HEK293 (cell line): Measurements from ENCODE around the gene HTR3B.
"Not testable (repeated sequence)": the region's sequence is repeated elsewhere in the genome, so short reads cannot be mapped to it uniquely, and the experiment has no call there.

Experiments
- CTCF ChIA-PET: fragments of 350-600 bp; formaldehyde crosslinking; extraction: SDS; loops from one replicate; lab custom pipeline; 2021; ENCODE audit warnings: antibody characterized with exemption; lab: Yijun Ruan, JAX
- POLR2A ChIA-PET: fragments of 300-600 bp; formaldehyde crosslinking; extraction: SDS; loops from one replicate; lab custom pipeline; 2020; ENCODE audit warnings: antibody characterized with exemption, inconsistent platforms; lab: Yijun Ruan, JAX
- H3K27ac ChIP-seq: fragments of 200-500 bp; sonication (Bioruptor generic); 2 replicates; pipeline ENCODE4 v1.5.1; 2014; ENCODE audit warnings: low read depth, low read length, control low read depth, inconsistent platforms; ENCODE audit errors: extremely low read depth
- H3K36me3 ChIP-seq, 2 experiments: fragments of 200-500 bp in 1 of 2; sonication (Bioruptor generic) in 1 of 2; 1 replicate in 1 of 2; 2 replicates in 1 of 2; pipeline ENCODE4 v1.5.1; 2014 to 2017; ENCODE audit warnings: inconsistent platforms in 2 of 2, low read length in 2 of 2; ENCODE audit not compliant: control insufficient read depth in 2 of 2, insufficient read depth in 1 of 2
- H3K4me1 ChIP-seq: fragments of 200-500 bp; sonication (Bioruptor generic); 2 replicates; pipeline ENCODE4 v1.5.1; 2014; ENCODE audit warnings: mild to moderate bottlenecking, low read length, inconsistent platforms; ENCODE audit not compliant: control insufficient read depth, insufficient read depth
- H3K4me3 ChIP-seq: 2 replicates; pipeline ENCODE4 v1.5.1; 2011; ENCODE audit warnings: low read depth, mild to moderate bottlenecking, control low read depth, low read length, moderate library complexity
- H3K9me3 ChIP-seq: fragments of 200-500 bp; sonication (Bioruptor generic); 2 replicates; pipeline ENCODE4 v1.5.1; 2014; ENCODE audit warnings: low read depth, low read length, inconsistent platforms; ENCODE audit not compliant: control insufficient read depth, insufficient read depth
- BCL6B ChIP-seq: fragments of 450-650 bp; formaldehyde crosslinking; IDR thresholded peaks from 2 replicates; pipeline ENCODE4 v1.5.1; 2017; ENCODE audit warnings: missing biosample characterization, missing genetic modification characterization
- KLF1 ChIP-seq: fragments of 450-650 bp; formaldehyde crosslinking; IDR thresholded peaks from 2 replicates; pipeline ENCODE4 v1.5.1; 2016; ENCODE audit warnings: missing biosample characterization, missing genetic modification characterization
- SETDB1 ChIP-seq: IDR thresholded peaks from one replicate; pipeline ENCODE4 v1.6.1; 2017; ENCODE audit warnings: mild to moderate bottlenecking, low read length, moderate library complexity, mixed read lengths; ENCODE audit not compliant: insufficient read length
- SP7 ChIP-seq: fragments of 450-650 bp; formaldehyde crosslinking; IDR thresholded peaks from 2 replicates; pipeline ENCODE4 v1.5.1; 2016; ENCODE audit warnings: missing biosample characterization, missing genetic modification characterization
- ZEB2 ChIP-seq: fragments of 450-650 bp; formaldehyde crosslinking; IDR thresholded peaks from 2 replicates; pipeline ENCODE4 v1.5.1; 2016; ENCODE audit warnings: missing biosample characterization, missing genetic modification characterization
- ZNF157 ChIP-seq: fragments of 450-650 bp; formaldehyde crosslinking; IDR thresholded peaks from 2 replicates; pipeline ENCODE4 v1.5.1; 2016; ENCODE audit warnings: missing biosample characterization, missing genetic modification characterization
- ZNF239 ChIP-seq: fragments of 450-650 bp; formaldehyde crosslinking; IDR thresholded peaks from 2 replicates; pipeline ENCODE4 v1.5.1; 2016; ENCODE audit warnings: missing biosample characterization, missing genetic modification characterization
- ZNF280D ChIP-seq: fragments of 450-650 bp; formaldehyde crosslinking; IDR thresholded peaks from 2 replicates; pipeline ENCODE4 v1.5.1; 2016; ENCODE audit warnings: missing biosample characterization, missing genetic modification characterization
- ZNF366 ChIP-seq: fragments of 450-650 bp; formaldehyde crosslinking; conservative IDR thresholded peaks from 2 replicates; pipeline ENCODE4 v1.5.1; 2016; ENCODE audit warnings: missing biosample characterization, missing genetic modification characterization
- ZNF394 ChIP-seq: fragments of 450-650 bp; formaldehyde crosslinking; IDR thresholded peaks from 2 replicates; pipeline ENCODE4 v1.5.1; 2016; ENCODE audit warnings: missing biosample characterization, missing genetic modification characterization, mild to moderate bottlenecking, moderate library complexity, borderline replicate concordance
- ZNF398 ChIP-seq: fragments of 450-650 bp; formaldehyde crosslinking; IDR thresholded peaks from 2 replicates; pipeline ENCODE4 v1.5.1; 2017; ENCODE audit warnings: missing biosample characterization, missing genetic modification characterization
- ZNF426 ChIP-seq: fragments of 450-650 bp; formaldehyde crosslinking; IDR thresholded peaks from 2 replicates; pipeline ENCODE4 v1.5.1; 2017; ENCODE audit warnings: missing biosample characterization, missing genetic modification characterization, mild to moderate bottlenecking, inconsistent platforms, moderate library complexity
- ZNF449 ChIP-seq: fragments of 450-650 bp; formaldehyde crosslinking; IDR thresholded peaks from 2 replicates; pipeline ENCODE4 v1.5.1; 2017; ENCODE audit warnings: missing biosample characterization, mild to moderate bottlenecking, missing genetic modification characterization, moderate library complexity
- ZNF670 ChIP-seq: fragments of 450-650 bp; formaldehyde crosslinking; IDR thresholded peaks from 2 replicates; pipeline ENCODE4 v1.5.1; 2016; ENCODE audit warnings: missing biosample characterization, missing genetic modification characterization, low read depth
- ZNF707 ChIP-seq: fragments of 450-650 bp; formaldehyde crosslinking; IDR thresholded peaks from 2 replicates; pipeline ENCODE4 v1.5.1; 2016; ENCODE audit warnings: missing biosample characterization, missing genetic modification characterization
- ZNF76 ChIP-seq: fragments of 450-650 bp; formaldehyde crosslinking; IDR thresholded peaks from 2 replicates; pipeline ENCODE4; 2016; ENCODE audit warnings: low read depth, missing biosample characterization, missing genetic modification characterization, borderline replicate concordance
- ZNF792 ChIP-seq: fragments of 450-650 bp; formaldehyde crosslinking; IDR thresholded peaks from 2 replicates; pipeline ENCODE4 v1.5.1; 2016; ENCODE audit warnings: missing biosample characterization, missing genetic modification characterization
- TF ChIP-seq, protein P1 (sequence below): fragments of 450-650 bp; formaldehyde crosslinking; IDR thresholded peaks from 2 replicates; pipeline ENCODE4 v1.5.1; 2017; ENCODE audit warnings: missing biosample characterization, missing genetic modification characterization
- TF ChIP-seq, protein P2 (sequence below): fragments of 450-650 bp; formaldehyde crosslinking; IDR thresholded peaks from 2 replicates; pipeline ENCODE4 v1.5.1; 2016; ENCODE audit warnings: missing biosample characterization, missing genetic modification characterization
- TF ChIP-seq, protein P3 (sequence below): fragments of 450-650 bp; IDR thresholded peaks from 2 replicates; pipeline ENCODE4 v1.5.1; 2018; ENCODE audit warnings: missing biosample characterization, mild to moderate bottlenecking, missing genetic modification characterization

Gene HTR3B

DNA sequence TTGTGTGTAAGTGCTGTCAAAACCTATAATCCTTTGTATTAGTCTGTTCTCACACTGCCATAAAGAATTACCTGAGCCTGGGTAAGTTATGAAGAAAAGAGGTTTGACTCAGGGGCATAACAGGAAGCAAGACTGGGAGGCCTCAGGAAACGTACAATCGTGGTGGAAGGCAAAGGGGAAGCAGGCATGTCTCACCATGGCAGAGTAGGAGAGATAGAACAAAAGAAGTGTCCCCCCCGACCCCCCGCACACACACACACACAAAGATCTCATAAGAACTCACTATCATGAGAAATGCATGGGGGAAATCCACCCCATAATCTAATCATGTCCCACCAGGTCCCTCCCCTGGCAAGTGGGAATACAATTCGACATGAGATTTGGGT lies 26.9 kb upstream of the HTR3B start:
- CTCF ChIA-PET = interaction anchor here (0.7 kb wide), 1 partner anchor 13 kb away, joined by 3 read pairs; no protein-coding TSS in a partner anchor
- H3K4me1 ChIP-seq = no peaks in the 10 kb centered on the region
- TF ChIP-seq ZNF394 (tag by site-specific recombination) = no peak
- TF ChIP-seq BCL6B (tag by site-specific recombination) = no peak
- TF ChIP-seq ZNF707 (tag by site-specific recombination) = no peak
- TF ChIP-seq, protein P1, sequence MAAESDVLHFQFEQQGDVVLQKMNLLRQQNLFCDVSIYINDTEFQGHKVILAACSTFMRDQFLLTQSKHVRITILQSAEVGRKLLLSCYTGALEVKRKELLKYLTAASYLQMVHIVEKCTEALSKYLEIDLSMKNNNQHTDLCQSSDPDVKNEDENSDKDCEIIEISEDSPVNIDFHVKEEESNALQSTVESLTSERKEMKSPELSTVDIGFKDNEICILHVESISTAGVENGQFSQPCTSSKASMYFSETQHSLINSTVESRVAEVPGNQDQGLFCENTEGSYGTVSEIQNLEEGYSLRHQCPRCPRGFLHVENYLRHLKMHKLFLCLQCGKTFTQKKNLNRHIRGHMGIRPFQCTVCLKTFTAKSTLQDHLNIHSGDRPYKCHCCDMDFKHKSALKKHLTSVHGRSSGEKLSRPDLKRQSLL = no peak
- no peak for TF ChIP-seq SETDB1
- TF ChIP-seq, protein P2, sequence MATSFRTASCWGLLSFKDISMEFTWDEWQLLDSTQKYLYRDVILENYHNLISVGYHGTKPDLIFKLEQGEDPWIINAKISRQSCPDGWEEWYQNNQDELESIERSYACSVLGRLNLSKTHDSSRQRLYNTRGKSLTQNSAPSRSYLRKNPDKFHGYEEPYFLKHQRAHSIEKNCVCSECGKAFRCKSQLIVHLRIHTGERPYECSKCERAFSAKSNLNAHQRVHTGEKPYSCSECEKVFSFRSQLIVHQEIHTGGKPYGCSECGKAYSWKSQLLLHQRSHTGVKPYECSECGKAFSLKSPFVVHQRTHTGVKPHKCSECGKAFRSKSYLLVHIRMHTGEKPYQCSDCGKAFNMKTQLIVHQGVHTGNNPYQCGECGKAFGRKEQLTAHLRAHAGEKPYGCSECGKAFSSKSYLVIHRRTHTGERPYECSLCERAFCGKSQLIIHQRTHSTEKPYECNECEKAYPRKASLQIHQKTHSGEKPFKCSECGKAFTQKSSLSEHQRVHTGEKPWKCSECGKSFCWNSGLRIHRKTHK (tag by site-specific recombination) = no peak
- TF ChIP-seq ZNF239 = no peak
- TF ChIP-seq ZNF426 (tag by site-specific recombination) = no peak
- no peak for TF ChIP-seq KLF1 (tag by site-specific recombination)
- TF ChIP-seq ZNF398 (tag by site-specific recombination) = no peak
- TF ChIP-seq SP7 (tag by site-specific recombination) = no peak
- no peak for TF ChIP-seq ZNF157 (tag by site-specific recombination)
- no peak for TF ChIP-seq ZNF280D (tag by site-specific recombination)
- TF ChIP-seq, protein P3, sequence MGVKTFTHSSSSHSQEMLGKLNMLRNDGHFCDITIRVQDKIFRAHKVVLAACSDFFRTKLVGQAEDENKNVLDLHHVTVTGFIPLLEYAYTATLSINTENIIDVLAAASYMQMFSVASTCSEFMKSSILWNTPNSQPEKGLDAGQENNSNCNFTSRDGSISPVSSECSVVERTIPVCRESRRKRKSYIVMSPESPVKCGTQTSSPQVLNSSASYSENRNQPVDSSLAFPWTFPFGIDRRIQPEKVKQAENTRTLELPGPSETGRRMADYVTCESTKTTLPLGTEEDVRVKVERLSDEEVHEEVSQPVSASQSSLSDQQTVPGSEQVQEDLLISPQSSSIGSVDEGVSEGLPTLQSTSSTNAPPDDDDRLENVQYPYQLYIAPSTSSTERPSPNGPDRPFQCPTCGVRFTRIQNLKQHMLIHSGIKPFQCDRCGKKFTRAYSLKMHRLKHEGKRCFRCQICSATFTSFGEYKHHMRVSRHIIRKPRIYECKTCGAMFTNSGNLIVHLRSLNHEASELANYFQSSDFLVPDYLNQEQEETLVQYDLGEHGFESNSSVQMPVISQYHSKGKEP (tag by site-specific recombination) = no peak
- no peak for TF ChIP-seq ZNF366 (tag by site-specific recombination)
- TF ChIP-seq ZNF792 (tag by site-specific recombination) = no peak
- TF ChIP-seq ZNF670 (tag by site-specific recombination) = no peak
- no peak for TF ChIP-seq ZEB2 (tag by site-specific recombination)
- no peak for TF ChIP-seq ZNF449 (tag by site-specific recombination)
- TF ChIP-seq ZNF76 (tag by site-specific recombination) = no peak
- no peak overlapping the region for H3K4me3 ChIP-seq
- no peaks in the 10 kb centered on the region for H3K9me3 ChIP-seq
- no peak overlapping the region for H3K27ac ChIP-seq
- POLR2A ChIA-PET = interaction anchor here (0.7 kb wide), 1 partner anchor 188 kb away, joined by 3 read pairs; no protein-coding TSS in a partner anchor
- peaks cover 0 to under 1% of the 10 kb centered on the region in 2 experiments; a peak in 1 of 3 replicates for H3K36me3 ChIP-seq

DNA sequence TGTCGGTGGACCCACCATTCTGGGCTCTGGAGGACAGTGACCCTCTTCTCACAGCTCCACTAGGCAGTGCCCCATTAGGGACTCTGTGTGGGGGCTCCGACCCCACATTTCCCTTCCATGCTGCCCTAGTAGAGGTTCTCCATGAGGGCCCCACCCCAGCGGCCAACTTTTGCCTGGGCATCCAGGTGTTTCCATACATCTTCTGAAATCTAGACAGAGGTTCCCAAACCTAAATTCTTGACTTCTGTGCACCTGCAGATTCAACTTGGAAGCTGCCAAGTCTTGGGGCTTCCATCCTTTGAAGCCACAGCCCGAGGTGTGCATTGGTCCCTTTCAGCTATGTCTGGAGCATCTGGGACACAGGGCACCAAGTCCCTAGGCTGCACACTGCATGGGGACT lies 25.1 kb upstream of the HTR3B start:
- H3K4me3 ChIP-seq, H3K9me3 ChIP-seq, H3K4me1 ChIP-seq, H3K27ac ChIP-seq, H3K36me3 ChIP-seq: not testable (repeated sequence)
- POLR2A ChIA-PET = interaction anchor here (0.6 kb wide), 1 partner anchor 251 kb away, joined by 3 read pairs; no protein-coding TSS in a partner anchor
- CTCF ChIA-PET = interaction anchor here (1.5 kb wide), 1 partner anchor 16 kb away, joined by 4 read pairs; no protein-coding TSS in a partner anchor
